ENCODE data around the gene PGAM4.

The PGAM4 gene

GRCh38 chrX:77967631-77968030 lies 1.8 kb downstream of the PGAM4 start:
- TF ChIP-seq MAX (IDR thresholded peaks at IDR 0.05) (no peak), TCF12 (IDR thresholded peaks at IDR 0.05; ENCODE audit: low read depth) (no peak)

- no peak for TF ChIP-seq RAD21 (IDR thresholded peaks at IDR 0.05; ENCODE audit: low read depth)
- no peak for TF ChIP-seq FOXM1 (IDR thresholded peaks at IDR 0.05; ENCODE audit: borderline replicate concordance, low read depth)
- no peak for TF ChIP-seq TCF12 (IDR thresholded peaks at IDR 0.05; ENCODE audit: low read depth)
- TF ChIP-seq NFIC (IDR thresholded peaks at IDR 0.05) = no peak
- TF ChIP-seq TEAD4 (IDR thresholded peaks at IDR 0.05) = no peak
- no peak for TF ChIP-seq ZBTB7A (IDR thresholded peaks at IDR 0.05; ENCODE audit: low read depth)
- no peak for TF ChIP-seq CREB1 (IDR thresholded peaks at IDR 0.05; ENCODE audit: low read depth)
- TF ChIP-seq EGR1 (IDR thresholded peaks at IDR 0.05) = no peak
- no peak for TF ChIP-seq YY1 (IDR thresholded peaks at IDR 0.05; ENCODE audit: low read depth)
Measured at GRCh38 chrX:77966361-77966760, 3.1 kb downstream of the PGAM4 start.

- TF ChIP-seq CREB1 (IDR thresholded peaks at IDR 0.05; ENCODE audit: low read depth) = no peak
- TF ChIP-seq TEAD4 (IDR thresholded peaks at IDR 0.05) = no peak
- no peak for TF ChIP-seq NFIC (IDR thresholded peaks at IDR 0.05)
- no peak for TF ChIP-seq YY1 (IDR thresholded peaks at IDR 0.05; ENCODE audit: low read depth)
- no peak for TF ChIP-seq EP300 (IDR thresholded peaks at IDR 0.05; ENCODE audit: borderline replicate concordance)
- TF ChIP-seq, protein P1, sequence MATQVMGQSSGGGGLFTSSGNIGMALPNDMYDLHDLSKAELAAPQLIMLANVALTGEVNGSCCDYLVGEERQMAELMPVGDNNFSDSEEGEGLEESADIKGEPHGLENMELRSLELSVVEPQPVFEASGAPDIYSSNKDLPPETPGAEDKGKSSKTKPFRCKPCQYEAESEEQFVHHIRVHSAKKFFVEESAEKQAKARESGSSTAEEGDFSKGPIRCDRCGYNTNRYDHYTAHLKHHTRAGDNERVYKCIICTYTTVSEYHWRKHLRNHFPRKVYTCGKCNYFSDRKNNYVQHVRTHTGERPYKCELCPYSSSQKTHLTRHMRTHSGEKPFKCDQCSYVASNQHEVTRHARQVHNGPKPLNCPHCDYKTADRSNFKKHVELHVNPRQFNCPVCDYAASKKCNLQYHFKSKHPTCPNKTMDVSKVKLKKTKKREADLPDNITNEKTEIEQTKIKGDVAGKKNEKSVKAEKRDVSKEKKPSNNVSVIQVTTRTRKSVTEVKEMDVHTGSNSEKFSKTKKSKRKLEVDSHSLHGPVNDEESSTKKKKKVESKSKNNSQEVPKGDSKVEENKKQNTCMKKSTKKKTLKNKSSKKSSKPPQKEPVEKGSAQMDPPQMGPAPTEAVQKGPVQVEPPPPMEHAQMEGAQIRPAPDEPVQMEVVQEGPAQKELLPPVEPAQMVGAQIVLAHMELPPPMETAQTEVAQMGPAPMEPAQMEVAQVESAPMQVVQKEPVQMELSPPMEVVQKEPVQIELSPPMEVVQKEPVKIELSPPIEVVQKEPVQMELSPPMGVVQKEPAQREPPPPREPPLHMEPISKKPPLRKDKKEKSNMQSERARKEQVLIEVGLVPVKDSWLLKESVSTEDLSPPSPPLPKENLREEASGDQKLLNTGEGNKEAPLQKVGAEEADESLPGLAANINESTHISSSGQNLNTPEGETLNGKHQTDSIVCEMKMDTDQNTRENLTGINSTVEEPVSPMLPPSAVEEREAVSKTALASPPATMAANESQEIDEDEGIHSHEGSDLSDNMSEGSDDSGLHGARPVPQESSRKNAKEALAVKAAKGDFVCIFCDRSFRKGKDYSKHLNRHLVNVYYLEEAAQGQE (IDR thresholded peaks at IDR 0.05; ENCODE audit: low read depth) = no peak
- no peak for TF ChIP-seq ZBTB7A (IDR thresholded peaks at IDR 0.05; ENCODE audit: low read depth)
- no peak for TF ChIP-seq MAX (IDR thresholded peaks at IDR 0.05)
- no peak for TF ChIP-seq TAF1 (IDR thresholded peaks at IDR 0.05; ENCODE audit: low read depth)
- TF ChIP-seq CEBPB (IDR thresholded peaks at IDR 0.05) = no peak
- TF ChIP-seq TCF12 (IDR thresholded peaks at IDR 0.05; ENCODE audit: low read depth) = no peak
- TF ChIP-seq, protein P2, sequence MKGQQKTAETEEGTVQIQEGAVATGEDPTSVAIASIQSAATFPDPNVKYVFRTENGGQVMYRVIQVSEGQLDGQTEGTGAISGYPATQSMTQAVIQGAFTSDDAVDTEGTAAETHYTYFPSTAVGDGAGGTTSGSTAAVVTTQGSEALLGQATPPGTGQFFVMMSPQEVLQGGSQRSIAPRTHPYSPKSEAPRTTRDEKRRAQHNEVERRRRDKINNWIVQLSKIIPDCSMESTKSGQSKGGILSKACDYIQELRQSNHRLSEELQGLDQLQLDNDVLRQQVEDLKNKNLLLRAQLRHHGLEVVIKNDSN (IDR thresholded peaks at IDR 0.05) = no peak
- TF ChIP-seq FOXM1 (IDR thresholded peaks at IDR 0.05; ENCODE audit: borderline replicate concordance, low read depth) = no peak
- no peak for TF ChIP-seq RAD21 (IDR thresholded peaks at IDR 0.05; ENCODE audit: low read depth)
- TF ChIP-seq EGR1 (IDR thresholded peaks at IDR 0.05) = no peak
Measured at GRCh38 chrX:77962068-77962902, 7.2 kb downstream of the PGAM4 start.

GRCh38 chrX:77961063-77961462 lies 8.4 kb downstream of the PGAM4 start:
- TF ChIP-seq TCF12 (IDR thresholded peaks at IDR 0.05; ENCODE audit: low read depth) (no peak), YY1 (IDR thresholded peaks at IDR 0.05; ENCODE audit: low read depth) (no peak), CEBPB (IDR thresholded peaks at IDR 0.05) (no peak), ZBTB7A (IDR thresholded peaks at IDR 0.05; ENCODE audit: low read depth) (no peak), CREB1 (IDR thresholded peaks at IDR 0.05; ENCODE audit: low read depth) (no peak), EP300 (IDR thresholded peaks at IDR 0.05; ENCODE audit: borderline replicate concordance) (no peak)
- TF ChIP-seq, protein P2 (IDR thresholded peaks at IDR 0.05) = no peak
- TF ChIP-seq, protein P1 (IDR thresholded peaks at IDR 0.05; ENCODE audit: low read depth) = no peak

DNA sequence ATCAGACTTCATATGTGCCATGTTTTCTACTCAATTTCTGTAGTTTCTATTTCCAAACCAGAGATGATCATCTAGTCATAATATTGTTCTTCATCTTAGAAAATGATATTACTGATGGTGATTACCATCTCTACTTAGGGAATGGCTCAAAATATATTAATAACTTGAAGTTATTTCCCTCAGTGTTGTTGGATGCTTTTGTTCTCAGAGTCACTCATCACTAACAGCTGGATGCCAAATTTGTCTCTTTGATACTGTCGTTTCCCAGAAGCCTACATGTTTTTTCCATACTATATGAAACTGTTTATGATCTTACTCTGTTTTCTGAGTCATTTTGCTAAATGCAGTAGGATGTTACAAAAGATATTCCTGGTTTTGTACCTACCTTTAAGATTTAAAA lies 8.9 kb downstream of the PGAM4 start:
- TF ChIP-seq TCF12 (IDR thresholded peaks at IDR 0.05; ENCODE audit: low read depth) (no peak), ZBTB7A (IDR thresholded peaks at IDR 0.05; ENCODE audit: low read depth) (no peak), TEAD4 (IDR thresholded peaks at IDR 0.05) (no peak), CREB1 (IDR thresholded peaks at IDR 0.05; ENCODE audit: low read depth) (no peak), RAD21 (IDR thresholded peaks at IDR 0.05; ENCODE audit: low read depth) (no peak), EGR1 (IDR thresholded peaks at IDR 0.05) (no peak), YY1 (IDR thresholded peaks at IDR 0.05; ENCODE audit: low read depth) (no peak), TAF1 (IDR thresholded peaks at IDR 0.05; ENCODE audit: low read depth) (no peak), FOXM1 (IDR thresholded peaks at IDR 0.05; ENCODE audit: borderline replicate concordance, low read depth) (no peak), CEBPB (IDR thresholded peaks at IDR 0.05) (no peak), NFIC (IDR thresholded peaks at IDR 0.05) (no peak)
- TF ChIP-seq, protein P1 (IDR thresholded peaks at IDR 0.05; ENCODE audit: low read depth) = no peak
- TF ChIP-seq, protein P2 (IDR thresholded peaks at IDR 0.05) = no peak

Measured in Ishikawa (cell line).